GM19467 (cell line): Measurements from ENCODE around the gene C11orf52.
"Not testable (repeated sequence)": the region's sequence is repeated elsewhere in the genome, so short reads cannot be mapped to it uniquely, and the experiment has no call there.

Experiments used
- ATAC-seq: cut with Tn5 transposase; IDR thresholded peaks from one replicate; pipeline ENCODE4 v1.9.1; 2021; ENCODE audit warnings: mild to moderate bottlenecking, moderate library complexity; ENCODE audit not compliant: unreplicated experiment

Gene C11orf52

GRCh38 chr11:111912535-111912934 lies 6.2 kb upstream of the C11orf52 start, which contains the start of gene HSPB2:
Gene HSPB2, plus strand, starts transcription at chr11:111912734. Its CDS starts 96 bp downstream, at chr11:111912830.
- no peak for ATAC-seq

DNA sequence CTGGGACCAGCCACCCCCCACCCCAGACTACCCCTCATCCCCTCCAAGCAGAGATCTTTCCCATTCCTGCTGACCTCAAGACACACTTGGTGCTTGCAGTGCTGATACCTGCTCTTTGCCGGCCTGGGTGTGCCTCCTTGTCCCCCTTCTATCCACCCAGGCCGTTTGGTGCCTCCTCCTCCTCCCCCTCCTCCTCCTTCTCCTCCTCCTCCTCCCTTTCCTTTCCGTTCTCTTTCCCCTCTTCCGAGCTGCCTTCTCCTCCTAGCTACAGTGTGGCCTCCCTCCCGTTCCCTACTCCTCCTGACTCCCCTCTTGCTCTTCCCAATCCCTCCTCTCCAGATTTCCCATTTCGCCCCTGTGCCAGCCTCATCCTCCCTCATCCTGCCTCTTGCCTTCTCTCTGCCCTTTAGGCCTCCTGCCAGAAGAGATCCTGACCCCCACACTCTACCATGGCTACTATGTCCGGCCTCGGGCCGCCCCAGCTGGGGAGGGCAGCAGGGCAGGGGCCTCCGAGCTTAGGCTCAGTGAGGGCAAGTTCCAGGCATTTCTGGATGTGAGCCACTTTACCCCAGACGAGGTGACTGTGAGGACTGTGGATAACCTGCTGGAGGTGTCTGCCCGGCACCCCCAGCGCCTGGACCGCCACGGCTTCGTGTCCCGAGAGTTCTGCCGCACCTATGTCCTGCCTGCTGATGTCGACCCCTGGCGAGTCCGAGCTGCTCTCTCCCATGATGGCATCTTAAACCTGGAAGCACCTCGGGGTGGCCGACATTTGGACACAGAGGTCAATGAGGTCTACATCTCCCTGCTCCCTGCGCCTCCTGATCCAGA lies 5.5 kb upstream of the C11orf52 start:
- ATAC-seq: no peak

- no peak for ATAC-seq
Measured at GRCh38 chr11:111913997-111914396, 4.7 kb upstream of the C11orf52 start.

GRCh38 chr11:111916768-111917167 lies 1.9 kb upstream of the C11orf52 start:
- no peak for ATAC-seq

GRCh38 chr11:111917312-111917711 lies 1.4 kb upstream of the C11orf52 start:
- no peak for ATAC-seq

GRCh38 chr11:111917788-111918187 lies 925 bp upstream of the C11orf52 start:
- no peak for ATAC-seq

GRCh38 chr11:111920908-111921307 lies 2.2 kb downstream of the C11orf52 start:
- ATAC-seq: no peak

DNA sequence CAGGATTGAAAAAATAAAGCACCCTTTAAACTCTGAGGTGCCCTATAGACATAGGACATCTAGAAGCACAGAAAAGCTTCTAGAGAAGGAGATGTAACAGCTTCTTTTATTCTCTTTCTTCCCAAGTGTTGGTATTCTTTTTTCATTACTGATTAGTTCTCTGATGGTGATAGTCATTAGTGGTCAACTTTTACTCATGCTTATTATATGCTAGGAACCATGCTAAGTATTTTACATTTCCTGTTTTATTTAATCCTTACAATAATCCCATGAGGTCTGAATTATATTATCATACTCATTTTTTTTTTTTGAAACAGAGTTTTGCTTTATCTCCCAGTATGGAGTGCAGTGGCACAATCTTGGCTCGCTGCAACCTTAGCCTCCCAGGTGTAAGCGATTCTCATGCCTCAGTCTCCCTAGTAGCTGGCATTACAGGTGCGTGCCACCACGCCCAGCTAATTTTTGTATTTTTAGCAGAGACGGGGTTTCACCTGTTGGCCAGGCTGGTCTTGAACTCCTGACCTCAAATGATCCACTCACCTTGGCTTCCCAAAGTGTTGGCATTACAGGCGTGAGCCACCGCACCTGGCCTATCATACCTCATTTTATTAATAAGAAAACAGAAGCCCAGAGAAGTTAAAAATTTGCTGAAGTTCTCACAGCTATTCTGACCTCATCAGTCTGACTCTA lies 3.0 kb downstream of the C11orf52 start:
- ATAC-seq: no peak

DNA sequence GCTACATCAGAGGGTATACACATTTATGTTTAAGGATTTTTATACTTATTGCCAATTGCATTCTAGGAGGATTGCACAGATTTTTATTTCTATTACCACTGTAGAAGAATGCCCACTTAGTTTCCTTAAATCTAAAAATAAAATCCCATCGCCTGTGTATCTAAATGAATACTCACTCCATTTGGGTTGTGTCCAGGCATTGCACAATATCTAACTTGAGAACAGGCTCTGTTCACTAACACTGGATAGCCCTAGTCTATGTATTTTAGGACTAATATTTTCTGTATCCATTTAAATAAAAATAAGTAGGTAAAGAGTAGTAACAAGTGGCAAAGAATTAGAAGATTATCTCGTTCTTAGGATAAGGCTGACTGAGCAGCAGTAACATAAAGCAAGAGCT lies 4.1 kb downstream of the C11orf52 start:
- ATAC-seq: no peak

DNA sequence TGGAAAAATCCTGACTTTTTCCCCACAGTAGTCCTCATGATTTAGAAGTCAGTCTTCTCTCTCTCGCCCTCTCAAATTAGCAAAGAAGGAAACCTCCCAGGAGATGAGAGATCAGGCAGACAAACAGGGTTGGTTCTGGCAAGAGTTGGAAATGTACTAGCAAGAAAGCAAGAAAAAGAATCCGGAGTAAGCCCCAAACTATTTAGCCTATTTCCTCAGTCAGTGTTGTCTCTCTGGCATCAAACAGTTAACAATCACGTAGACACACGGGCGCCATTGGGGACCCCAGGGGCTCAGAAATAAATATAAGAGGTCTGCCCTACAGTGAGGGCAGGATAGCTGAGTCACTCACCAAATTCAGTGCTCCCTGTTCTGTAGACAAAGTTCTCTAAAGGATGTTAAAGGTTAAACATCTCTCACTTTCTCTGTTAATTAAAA lies 4.7 kb downstream of the C11orf52 start:
- no peak for ATAC-seq

- ATAC-seq: no peak
Measured at GRCh38 chr11:111923951-111924350, 5.2 kb downstream of the C11orf52 start.

GRCh38 chr11:111925953-111926352 lies 7.2 kb downstream of the C11orf52 start:
- no peak for ATAC-seq

GRCh38 chr11:111926505-111927391 lies 8.0 kb downstream of the C11orf52 start:
- peak; percentile 91 for ATAC-seq

GRCh38 chr11:111930472-111930871 lies 11.8 kb downstream of the C11orf52 start:
- ATAC-seq: no peak

DNA sequence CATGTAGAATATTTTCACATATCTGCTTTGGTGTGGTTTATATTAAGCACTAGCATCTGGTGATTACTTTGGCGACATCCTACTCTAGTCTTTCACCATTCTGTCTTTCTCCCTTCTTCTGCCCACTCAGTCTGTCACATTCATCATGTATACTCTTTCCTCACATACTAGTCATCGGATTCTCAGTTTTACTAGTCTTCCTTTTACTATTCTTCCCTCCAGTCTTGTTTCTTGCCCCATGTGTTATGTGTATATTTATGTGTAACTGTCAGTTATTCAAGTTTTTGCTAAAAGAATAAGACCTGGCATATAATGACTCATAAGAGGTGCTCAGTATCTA lies 13.9 kb downstream of the C11orf52 start:
- no peak for ATAC-seq

- ATAC-seq: not testable (repeated sequence)
Measured at GRCh38 chr11:111933176-111933575, 14.5 kb downstream of the C11orf52 start.

DNA sequence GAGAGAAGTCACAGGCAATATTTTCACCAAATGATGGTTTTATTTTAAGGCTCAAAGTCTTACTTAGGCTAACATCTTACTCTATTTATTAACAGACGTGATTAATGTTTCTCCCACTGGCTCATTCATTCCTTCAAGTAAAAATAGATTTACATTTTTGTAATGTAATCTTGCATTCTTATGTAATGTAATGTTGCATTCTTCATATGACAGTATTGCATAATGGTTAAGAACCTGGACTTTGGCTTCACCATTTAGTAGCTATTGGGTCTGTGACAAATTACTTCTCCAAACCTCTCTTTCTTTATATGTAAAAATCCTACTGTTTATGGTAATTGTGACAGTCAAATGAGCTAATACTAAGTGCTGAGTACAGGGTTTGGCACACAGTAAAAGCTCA lies 15.2 kb downstream of the C11orf52 start:
- no peak for ATAC-seq

DNA sequence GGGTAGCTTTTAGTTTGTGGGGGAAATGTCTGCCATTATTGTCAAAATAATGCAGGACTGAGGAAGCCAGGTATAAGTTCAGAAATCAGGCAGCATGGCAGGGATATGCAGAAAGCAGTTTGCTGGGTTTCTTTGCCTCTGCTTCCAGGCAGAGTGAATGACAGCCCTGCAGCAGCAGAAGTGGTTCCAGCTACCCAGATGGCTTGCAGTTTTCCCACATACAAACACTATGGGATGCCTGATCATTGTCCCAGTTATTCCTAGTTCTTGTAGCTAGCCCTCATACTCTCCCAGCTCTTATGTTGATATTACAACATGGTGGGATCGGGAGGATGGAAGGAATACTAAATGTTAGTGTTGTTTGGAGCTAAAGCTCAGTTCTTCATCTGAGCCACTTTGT lies 15.6 kb downstream of the C11orf52 start:
- no peak for ATAC-seq

GRCh38 chr11:111935317-111936039 lies 16.8 kb downstream of the C11orf52 start:
- ATAC-seq: no peak

- no peak for ATAC-seq
Measured at GRCh38 chr11:111936040-111936540, 17.4 kb downstream of the C11orf52 start.

DNA sequence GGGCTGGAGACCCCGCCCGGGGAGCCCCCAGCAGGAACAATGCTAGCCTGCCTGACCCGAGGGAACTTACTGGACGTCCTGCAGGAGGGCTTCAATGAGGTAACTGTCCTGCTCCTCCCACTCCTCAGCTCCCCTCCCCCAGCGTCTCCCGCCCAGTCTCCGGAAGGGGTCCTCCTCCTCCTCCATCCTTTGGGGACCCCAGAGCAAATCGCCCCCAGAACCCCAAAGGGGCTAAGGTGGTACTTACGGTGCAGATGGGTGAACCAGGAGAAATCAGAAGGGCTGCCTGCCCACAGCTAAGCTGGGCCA lies 18.7 kb downstream of the C11orf52 start:
- no peak for ATAC-seq
